ENCODE data around the gene CNTN3.

DNA sequence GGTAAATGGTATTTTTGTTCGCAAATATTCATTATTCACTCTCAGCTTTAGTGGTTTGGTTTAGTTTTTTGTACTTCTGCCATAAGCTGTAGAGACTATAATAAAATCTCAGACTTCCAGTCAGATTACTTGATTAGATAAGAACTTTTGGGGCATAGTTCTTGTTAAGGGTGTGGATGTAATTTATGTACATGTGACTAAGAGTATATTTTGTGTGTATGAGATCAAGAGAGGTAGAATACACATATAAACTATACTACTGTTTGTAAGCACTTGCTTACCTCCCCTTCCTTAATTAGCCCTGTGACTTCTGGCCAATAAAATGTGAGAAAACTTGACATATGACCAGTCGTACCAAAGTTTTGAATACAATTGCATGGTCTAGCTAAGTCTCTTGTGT, 12.0 kb downstream of the CNTN3 start:
- TF ChIP-seq CTCF (IDR thresholded peaks at IDR 0.05) (no peak), POLR2A (IDR thresholded peaks at IDR 0.05) (no peak)
